IMR-90 (cell line): ENCODE results near the gene CUX1. TPM values are rescaled to one million over a fixed set of nuclear protein-coding genes. Genes with fewer than 3 reads are reported as not detected.

Experiments used
- ATAC-seq: fragments of 200-7000 bp; cut with Tn5 transposase; 2 replicates; pipeline ENCODE4 v1.9.1; 2020; ENCODE audit warnings: low read depth, mild to moderate bottlenecking, moderate library complexity
- BruUV-seq: library from RNA; stranded (reverse); fragments of 400-500 nt; replicated peaks from 2 replicates; lab custom pipeline; 2021; lab: Mats Ljungman, UMichigan
- CTCF ChIA-PET: fragments of 300-600 bp; formaldehyde crosslinking; extraction: SDS; loops from one replicate; lab custom pipeline; 2021; ENCODE audit warnings: antibody characterized with exemption; lab: Yijun Ruan, JAX
- POLR2A ChIA-PET: fragments of 300-600 bp; sonication (Branson Sonifier 250); formaldehyde crosslinking; loops from one replicate; lab custom pipeline; 2022; ENCODE audit warnings: antibody characterized with exemption; ENCODE audit not compliant: unreplicated experiment; lab: Charles Lee
- DNase-seq: peaks from one replicate; pipeline ENCODE4 v3.0.0; 2013
- H2AFZ ChIP-seq: replicated peaks from 2 replicates; pipeline ENCODE3; 2013; ENCODE audit warnings: low read length, mild to moderate bottlenecking; ENCODE audit not compliant: poor library complexity
- H2AK5ac ChIP-seq: 2 replicates; pipeline ENCODE4 v1.6.1; 2013; ENCODE audit warnings: low read depth, low read length, inconsistent platforms
- H2AK9ac ChIP-seq: replicated peaks from 2 replicates; pipeline ENCODE3; 2013; ENCODE audit warnings: mild to moderate bottlenecking, low read depth, low read length, moderate library complexity; ENCODE audit not compliant: poor library complexity
- H2BK120ac ChIP-seq: 2 replicates; pipeline ENCODE4 v1.6.1; 2013; ENCODE audit warnings: low read depth, low read length, inconsistent platforms
- H2BK15ac ChIP-seq: 3 replicates; pipeline ENCODE4 v1.6.1; 2013; ENCODE audit warnings: low read depth, low read length, inconsistent platforms
- H2BK20ac ChIP-seq: 2 replicates; pipeline ENCODE4 v1.6.1; 2013; ENCODE audit warnings: low read depth, mild to moderate bottlenecking, inconsistent platforms, low read length, moderate library complexity
- H2BK5ac ChIP-seq: 2 replicates; pipeline ENCODE4 v1.6.1; 2013; ENCODE audit warnings: mild to moderate bottlenecking, low read depth, low read length, inconsistent platforms; ENCODE audit not compliant: poor library complexity, severe bottlenecking
- H3K14ac ChIP-seq: replicated peaks from 2 replicates; pipeline ENCODE4 v1.6.1; 2013; ENCODE audit warnings: low read depth, low read length, inconsistent platforms
- H3K18ac ChIP-seq: 2 replicates; pipeline ENCODE4 v1.6.1; 2013; ENCODE audit warnings: low read depth, low read length, control low read depth
- H3K23ac ChIP-seq: 2 replicates; pipeline ENCODE4 v1.6.1; 2013; ENCODE audit warnings: low read depth, low read length, inconsistent platforms
- H3K27ac ChIP-seq: 2 replicates; pipeline ENCODE4 v1.5.1; 2013; ENCODE audit warnings: mild to moderate bottlenecking, control low read depth, low read length; ENCODE audit not compliant: insufficient read depth
- H3K27me3 ChIP-seq: 2 replicates; pipeline ENCODE4 v1.6.1; 2013; ENCODE audit warnings: low read length; ENCODE audit not compliant: control insufficient read depth, insufficient read depth
- H3K36me3 ChIP-seq: 2 replicates; pipeline ENCODE4 v1.6.1; 2013; ENCODE audit warnings: low read length, mixed read lengths; ENCODE audit not compliant: control insufficient read depth, insufficient read depth
- H3K4ac ChIP-seq: 2 replicates; pipeline ENCODE4 v1.6.1; 2013; ENCODE audit warnings: low read depth, low read length, inconsistent platforms
- H3K4me1 ChIP-seq: 2 replicates; pipeline ENCODE4 v1.6.1; 2013; ENCODE audit warnings: low read length, mixed read lengths; ENCODE audit not compliant: control insufficient read depth, insufficient read depth
- H3K4me2 ChIP-seq: 2 replicates; pipeline ENCODE4 v1.6.1; 2013; ENCODE audit warnings: low read depth, mild to moderate bottlenecking, control low read depth, low read length, moderate library complexity
- H3K4me3 ChIP-seq: 2 replicates; pipeline ENCODE4 v1.5.1; 2013; ENCODE audit warnings: low read depth, mild to moderate bottlenecking, control low read depth, low read length, moderate library complexity; ENCODE audit not compliant: insufficient read depth
- H3K56ac ChIP-seq: 2 replicates; pipeline ENCODE4 v1.6.1; 2013; ENCODE audit warnings: low read length, inconsistent platforms; ENCODE audit not compliant: insufficient read depth; ENCODE audit errors: extremely low read depth
- H3K79me1 ChIP-seq, 2 experiments: 2 replicates each; pipeline ENCODE4 v1.6.1; 2013; ENCODE audit warnings: low read length in 2 of 2, inconsistent platforms in 1 of 2, low read depth in 1 of 2
- H3K9ac ChIP-seq: 2 replicates; pipeline ENCODE4 v1.6.1; 2013; ENCODE audit warnings: low read depth, low read length, control low read depth
- H3K9me1 ChIP-seq: 2 replicates; pipeline ENCODE4 v1.6.1; 2013; ENCODE audit warnings: low read length, inconsistent platforms; ENCODE audit not compliant: insufficient read depth
- H3K9me3 ChIP-seq: 2 replicates; pipeline ENCODE4 v1.6.1; 2013; ENCODE audit warnings: low read length; ENCODE audit not compliant: control insufficient read depth, insufficient read depth
- H4K20me1 ChIP-seq: 2 replicates; pipeline ENCODE4 v1.6.1; 2013; ENCODE audit warnings: low read length, inconsistent platforms; ENCODE audit not compliant: insufficient read depth
- H4K5ac ChIP-seq: 2 replicates; pipeline ENCODE4 v1.6.1; 2013; ENCODE audit warnings: mild to moderate bottlenecking, low read depth, low read length, control low read depth
- H4K8ac ChIP-seq, 2 experiments: 2 replicates each; pipeline ENCODE4 v1.6.1; 2013; ENCODE audit warnings: low read depth in 2 of 2, low read length in 2 of 2, control low read depth in 1 of 2, inconsistent platforms in 1 of 2
- H4K91ac ChIP-seq: 2 replicates; pipeline ENCODE4 v1.6.1; 2013; ENCODE audit warnings: low read depth, low read length, inconsistent platforms; ENCODE audit not compliant: insufficient read depth
- FOS ChIP-seq: fragments of 150-350 bp; IDR thresholded peaks from 2 replicates; pipeline ENCODE4 v1.6.1; 2016; ENCODE audit warnings: low read depth, low read length
- MAFK ChIP-seq: IDR thresholded peaks from 2 replicates; pipeline ENCODE4 v1.6.1; 2012; ENCODE audit warnings: low read depth, low read length, improper control_type of control experiment
- MAZ ChIP-seq: IDR thresholded peaks from 2 replicates; pipeline ENCODE4 v1.6.1; 2012; ENCODE audit warnings: low read depth, mild to moderate bottlenecking, low read length, improper control_type of control experiment, moderate library complexity, borderline replicate concordance
- MXI1 ChIP-seq: IDR thresholded peaks from 2 replicates; pipeline ENCODE4 v1.6.1; 2012; ENCODE audit warnings: low read depth, mild to moderate bottlenecking, low read length, moderate library complexity, borderline replicate concordance
- POLR2A ChIP-seq: IDR thresholded peaks from 2 replicates; pipeline ENCODE4 v1.6.1; 2012; ENCODE audit warnings: mild to moderate bottlenecking, low read depth, low read length
- RAD21 ChIP-seq: IDR thresholded peaks from 2 replicates; pipeline ENCODE4 v1.6.1; 2012; ENCODE audit warnings: low read length, improper control_type of control experiment
- RCOR1 ChIP-seq: IDR thresholded peaks from 2 replicates; pipeline ENCODE4 v1.6.1; 2012; ENCODE audit warnings: mild to moderate bottlenecking, low read length, improper control_type of control experiment; ENCODE audit not compliant: insufficient replicate concordance
- RFX5 ChIP-seq: IDR thresholded peaks from 2 replicates; pipeline ENCODE4 v1.8.0; 2012; ENCODE audit warnings: low read depth, mild to moderate bottlenecking, low read length, moderate library complexity
- SMC3 ChIP-seq: fragments of 150-350 bp; IDR thresholded peaks from 2 replicates; pipeline ENCODE4 v1.6.1; 2016; ENCODE audit warnings: low read depth, mild to moderate bottlenecking, antibody characterized with exemption, low read length, moderate library complexity
- WGBS, 2 experiments: methylation state at CpG; one replicate each; pipeline versions ENCODE4 v1.1.5 to v1.1.7; 2013; ENCODE audit warnings: missing lambda C conversion rate in 2 of 2; ENCODE audit not compliant: insufficient read length in 1 of 2; ENCODE audit errors: extremely low coverage in 2 of 2; 5-methylcytosine and 5-hydroxymethylcytosine counted together
- dilution Hi-C: fragments of 300-500 bp; cut with HindIII; formaldehyde crosslinking; loops from one replicate; pipeline ENCODE4 v1.14.3; 2018; ENCODE audit warnings: low sequenced_read_pairs; ENCODE audit not compliant: unreplicated experiment
- in situ Hi-C: fragments of 300-500 bp; cut with MboI; formaldehyde crosslinking; loops from 3 replicates; pipeline ENCODE4 v1.14.3; 2019; ENCODE audit warnings: low sequenced_read_pairs, inconsistent platforms, mixed read lengths
- intact Hi-C: fragments of 100-400 bp; cut with micrococcal nuclease; formaldehyde crosslinking; loops from 2 replicates; pipeline ENCODE4 v1.10.0; 2022
- polyA plus RNA-seq, 3 experiments: library from polyadenylated mRNA; depleted of rRNA; stranded (reverse); fragments of >200 nt; gene quantifications; 2 replicates each; pipeline ENCODE4 v1.2.3, GENCODE V29; 2012; ENCODE audit warnings: low replicate concordance in 1 of 3
- total RNA-seq: library from RNA; depleted of rRNA; stranded (reverse); fragments of >200 nt; gene quantifications from 2 replicates; pipeline ENCODE4 v1.2.3, GENCODE V29; 2012
- TF ChIP-seq, protein P1 (sequence below): conservative IDR thresholded peaks from 2 replicates; pipeline ENCODE4 v1.5.1; 2012; ENCODE audit warnings: mild to moderate bottlenecking, low read depth, low read length, improper control_type of control experiment
- TF ChIP-seq, protein P2 (sequence below): fragments of 150-350 bp; IDR thresholded peaks from 2 replicates; pipeline ENCODE4 v1.6.1; 2017; ENCODE audit warnings: mild to moderate bottlenecking, antibody characterized with exemption, low read length, low read depth

Gene CUX1
- total and polyA plus RNA-seq, 2 of the 4 experiments (the other 2 are of a cell fraction): 19.7 to 46.4 TPM

DNA sequence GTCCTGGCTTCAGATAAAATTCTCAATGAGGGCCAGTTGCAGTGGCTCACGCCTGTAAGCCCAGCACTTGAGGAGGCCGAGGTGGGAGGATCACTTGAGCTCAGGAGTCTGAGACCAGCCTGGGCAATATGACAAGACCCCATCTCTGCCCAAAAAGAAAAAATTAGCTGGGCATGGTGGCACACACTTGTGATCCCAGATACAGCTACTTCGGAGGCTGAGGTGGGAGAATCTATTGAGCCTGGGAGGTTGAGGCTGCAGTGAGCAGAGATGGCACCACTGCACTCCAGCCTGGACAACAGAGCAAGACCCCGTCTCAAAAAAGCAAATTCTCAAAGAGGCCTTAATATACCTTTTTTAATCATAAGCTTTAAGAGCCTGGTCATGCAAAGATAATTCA is 142.9 kb downstream of the CUX1 start:
- Histone ChIP-seq H2BK20ac (no peak overlapping the region), H3K9me1 (peaks cover 20% of the 10 kb centered on the region; the same call in 1 of the 2 replicates), H3K36me3 (no peaks in the 10 kb centered on the region), H3K56ac (no peak overlapping the region), H3K23ac (no peak overlapping the region), H3K27ac (no peak overlapping the region), H2AK9ac (no peak overlapping the region), H2BK120ac (no peak overlapping the region), H2BK5ac (no peak overlapping the region), H3K27me3 (no peaks in the 10 kb centered on the region), H4K20me1 (peaks cover 13% of the 10 kb centered on the region), H3K9me3 (no peaks in the 10 kb centered on the region), H2BK15ac (no peak overlapping the region), H3K18ac (no peak overlapping the region), H4K8ac (no peak overlapping the region), H4K5ac (no peak overlapping the region), H3K14ac (no peak overlapping the region), H3K4me3 (no peak overlapping the region), H3K9ac (no peak overlapping the region), H3K4me1 (peaks cover 10% of the 10 kb centered on the region), H2AFZ (no peak overlapping the region), H4K91ac (no peak overlapping the region), H3K4me2 (no peak overlapping the region), H2AK5ac (no peak overlapping the region), H3K79me1 (peaks cover 48 to 80% of the 10 kb centered on the region in 2 experiments), H3K4ac (no peak overlapping the region)
- no peak for DNase-seq
- WGBS, 2 experiments: no CpG with 5 or more reads among the region's 4 CpGs
- BruUV-seq: no TSS peak
- in situ Hi-C loops (no loop called here), dilution Hi-C loops (no loop called here), intact Hi-C loops (no loop called here)
- no peak for ATAC-seq
- CTCF ChIA-PET: no interaction called here
- POLR2A ChIA-PET: interaction anchor here (0.6 kb wide), 1 partner anchor 160 kb away, joined by 3 read pairs; no protein-coding TSS in a partner anchor
- TF ChIP-seq POLR2A (no peak), FOS (no peak), MXI1 (no peak), SMC3 (no peak), MAZ (no peak), MAFK (no peak), RFX5 (no peak), RCOR1 (no peak), RAD21 (no peak)
- TF ChIP-seq, protein P1, sequence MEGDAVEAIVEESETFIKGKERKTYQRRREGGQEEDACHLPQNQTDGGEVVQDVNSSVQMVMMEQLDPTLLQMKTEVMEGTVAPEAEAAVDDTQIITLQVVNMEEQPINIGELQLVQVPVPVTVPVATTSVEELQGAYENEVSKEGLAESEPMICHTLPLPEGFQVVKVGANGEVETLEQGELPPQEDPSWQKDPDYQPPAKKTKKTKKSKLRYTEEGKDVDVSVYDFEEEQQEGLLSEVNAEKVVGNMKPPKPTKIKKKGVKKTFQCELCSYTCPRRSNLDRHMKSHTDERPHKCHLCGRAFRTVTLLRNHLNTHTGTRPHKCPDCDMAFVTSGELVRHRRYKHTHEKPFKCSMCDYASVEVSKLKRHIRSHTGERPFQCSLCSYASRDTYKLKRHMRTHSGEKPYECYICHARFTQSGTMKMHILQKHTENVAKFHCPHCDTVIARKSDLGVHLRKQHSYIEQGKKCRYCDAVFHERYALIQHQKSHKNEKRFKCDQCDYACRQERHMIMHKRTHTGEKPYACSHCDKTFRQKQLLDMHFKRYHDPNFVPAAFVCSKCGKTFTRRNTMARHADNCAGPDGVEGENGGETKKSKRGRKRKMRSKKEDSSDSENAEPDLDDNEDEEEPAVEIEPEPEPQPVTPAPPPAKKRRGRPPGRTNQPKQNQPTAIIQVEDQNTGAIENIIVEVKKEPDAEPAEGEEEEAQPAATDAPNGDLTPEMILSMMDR: no peak
- TF ChIP-seq, protein P2, sequence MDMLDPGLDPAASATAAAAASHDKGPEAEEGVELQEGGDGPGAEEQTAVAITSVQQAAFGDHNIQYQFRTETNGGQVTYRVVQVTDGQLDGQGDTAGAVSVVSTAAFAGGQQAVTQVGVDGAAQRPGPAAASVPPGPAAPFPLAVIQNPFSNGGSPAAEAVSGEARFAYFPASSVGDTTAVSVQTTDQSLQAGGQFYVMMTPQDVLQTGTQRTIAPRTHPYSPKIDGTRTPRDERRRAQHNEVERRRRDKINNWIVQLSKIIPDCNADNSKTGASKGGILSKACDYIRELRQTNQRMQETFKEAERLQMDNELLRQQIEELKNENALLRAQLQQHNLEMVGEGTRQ: no peak
